Astrocyte (in vitro differentiated cells and primary cell): Measurements from ENCODE around the gene CENPL. TPM values are rescaled to one million over a fixed set of nuclear protein-coding genes. Genes with fewer than 3 reads are reported as not detected.

Experiments
- DNase-seq: peaks from one replicate; pipeline ENCODE4 v3.0.0-alpha.2; 2010; ENCODE audit warnings: low read depth
- FAIRE-seq: peaks from 2 replicates; lab custom pipeline; 2011; peaks lifted over from hg19 to GRCh38; lab: Jason Lieb, UNC
- H2AFZ ChIP-seq: 2 replicates; pipeline ENCODE4 v1.6.0; 2012; ENCODE audit warnings: low read depth, low read length, inconsistent platforms
- H3K27ac ChIP-seq: 2 replicates; pipeline ENCODE4 v1.5.1; 2011; ENCODE audit warnings: low read depth, low read length, inconsistent platforms
- H3K27me3 ChIP-seq: 2 replicates; pipeline ENCODE4 v1.6.0; 2011; ENCODE audit warnings: low read length, inconsistent platforms; ENCODE audit not compliant: insufficient read depth
- H3K36me3 ChIP-seq: 2 replicates; pipeline ENCODE4 v1.5.1; 2011; ENCODE audit warnings: low read length, inconsistent platforms; ENCODE audit not compliant: insufficient read depth
- H3K4me1 ChIP-seq: 2 replicates; pipeline ENCODE4 v1.5.1; 2011; ENCODE audit warnings: low read length, inconsistent platforms; ENCODE audit not compliant: insufficient read depth
- H3K4me2 ChIP-seq: 2 replicates; pipeline ENCODE4 v1.6.0; 2012; ENCODE audit warnings: low read length, inconsistent platforms
- H3K4me3 ChIP-seq: 2 replicates; pipeline ENCODE4 v1.5.1; 2011; ENCODE audit warnings: low read depth, mild to moderate bottlenecking, low read length, inconsistent platforms; ENCODE audit not compliant: insufficient read depth
- H3K79me2 ChIP-seq: 2 replicates; pipeline ENCODE4 v1.6.0; 2012; ENCODE audit warnings: mild to moderate bottlenecking, low read length, inconsistent platforms; ENCODE audit not compliant: insufficient read depth
- H3K9ac ChIP-seq: 2 replicates; pipeline ENCODE4 v1.6.0; 2012; ENCODE audit warnings: mild to moderate bottlenecking, low read length, inconsistent platforms
- H3K9me3 ChIP-seq: 2 replicates; pipeline ENCODE4 v1.5.1; 2012; ENCODE audit warnings: low read depth, mild to moderate bottlenecking, low read length, inconsistent platforms; ENCODE audit not compliant: insufficient read depth
- H4K20me1 ChIP-seq: 2 replicates; pipeline ENCODE4 v1.6.0; 2012; ENCODE audit warnings: low read length, inconsistent platforms; ENCODE audit not compliant: insufficient read depth
- H3K27ac Mint-ChIP-seq: one replicate; pipeline ENCODE4 v1.8.0; 2021; ENCODE audit warnings: mild to moderate bottlenecking, mixed read lengths; ENCODE audit not compliant: unreplicated experiment
- H3K27me3 Mint-ChIP-seq: one replicate; pipeline ENCODE4 v1.8.0; 2021; ENCODE audit warnings: low read depth, mixed read lengths; ENCODE audit not compliant: unreplicated experiment
- H3K36me3 Mint-ChIP-seq: one replicate; pipeline ENCODE4 v1.8.0; 2021; ENCODE audit warnings: low read depth, mixed read lengths; ENCODE audit not compliant: unreplicated experiment
- H3K4me1 Mint-ChIP-seq: one replicate; pipeline ENCODE4 v1.8.0; 2021; ENCODE audit warnings: low read depth, mixed read lengths; ENCODE audit not compliant: unreplicated experiment
- H3K4me3 Mint-ChIP-seq: one replicate; pipeline ENCODE4 v1.8.0; 2021; ENCODE audit warnings: mild to moderate bottlenecking, moderate library complexity, mixed read lengths; ENCODE audit not compliant: unreplicated experiment
- H3K9me3 Mint-ChIP-seq: one replicate; pipeline ENCODE4 v1.8.0; 2021; ENCODE audit warnings: mild to moderate bottlenecking, mixed read lengths; ENCODE audit not compliant: unreplicated experiment
- CTCF ChIP-seq: IDR thresholded peaks from 2 replicates; pipeline ENCODE4 v1.5.1; 2011; ENCODE audit warnings: low read depth, mild to moderate bottlenecking, inconsistent platforms, low read length, moderate library complexity; ENCODE audit not compliant: insufficient read depth
- EZH2 ChIP-seq: IDR thresholded peaks from 2 replicates; pipeline ENCODE4 v1.6.1; 2012; ENCODE audit warnings: mild to moderate bottlenecking, low read length, inconsistent platforms; ENCODE audit not compliant: insufficient read depth
- total RNA-seq: library from RNA; stranded (reverse); gene quantifications from 2 replicates; pipeline ENCODE4 v1.2.1, GENCODE V29; 2021

Gene CENPL
- total RNA-seq, 1 donor from 2014 or later = 7.9 TPM

GRCh38 chr1:173865468-173866164 lies 40.9 kb upstream of the CENPL start:
- FAIRE-seq = no peak
- Histone ChIP-seq H3K9ac (peak overlapping the region; percentile 95), H3K36me3 (peaks cover 41% of the 10 kb centered on the region), H3K79me2 (peaks cover 44% of the 10 kb centered on the region), H3K27ac (peak overlapping the region; percentile 7), H4K20me1 (peaks cover 63% of the 10 kb centered on the region), H3K4me1 (peaks cover 6% of the 10 kb centered on the region), H2AFZ (no peak overlapping the region), H3K9me3 (no peaks in the 10 kb centered on the region), H3K4me3 (peak overlapping the region; percentile 98), H3K4me2 (peak overlapping the region; percentile 87), H3K27me3 (no peaks in the 10 kb centered on the region)
- Mint-ChIP-seq H3K27ac (peak overlapping the region; percentile 99), H3K36me3 (peaks cover 45% of the 10 kb centered on the region), H3K27me3 (no peaks in the 10 kb centered on the region), H3K4me1 (peaks cover 25% of the 10 kb centered on the region), H3K9me3 (no peaks in the 10 kb centered on the region), H3K4me3 (peak overlapping the region; percentile 99)
- TF ChIP-seq EZH2 (no peak), CTCF (no peak)
- DNase-seq = no peak

GRCh38 chr1:173864179-173864867 lies 39.6 kb upstream of the CENPL start:
- H3K4me1 Mint-ChIP-seq = peaks cover 22% of the 10 kb centered on the region
- H3K36me3 ChIP-seq = peaks cover 45% of the 10 kb centered on the region
- peak overlapping the region; percentile 98 for H3K4me3 ChIP-seq
- peaks cover 6% of the 10 kb centered on the region for H3K4me1 ChIP-seq
- H3K27me3 Mint-ChIP-seq = no peaks in the 10 kb centered on the region
- DNase-seq (peak; percentile 35), FAIRE-seq (no peak)
- H3K36me3 Mint-ChIP-seq = peaks cover 45% of the 10 kb centered on the region
- H3K27ac ChIP-seq = peak overlapping the region; percentile 36
- no peaks in the 10 kb centered on the region for H3K9me3 ChIP-seq
- no peak overlapping the region for H2AFZ ChIP-seq
- TF ChIP-seq EZH2 (no peak), CTCF (no peak)
- no peaks in the 10 kb centered on the region for H3K27me3 ChIP-seq
- no peaks in the 10 kb centered on the region for H3K9me3 Mint-ChIP-seq
- H3K27ac Mint-ChIP-seq = peak overlapping the region; percentile 74
- peak overlapping the region; percentile 99 for H3K4me3 Mint-ChIP-seq
- H3K4me2 ChIP-seq = peak overlapping the region; percentile 87
- peaks cover 63% of the 10 kb centered on the region for H4K20me1 ChIP-seq
- H3K79me2 ChIP-seq = peaks cover 43% of the 10 kb centered on the region
- H3K9ac ChIP-seq = peak overlapping the region; percentile 95
